AG04450 (cell line): ENCODE measurements around the gene GPR107. TPM values are rescaled to one million over a fixed set of nuclear protein-coding genes. Genes with fewer than 3 reads are reported as not detected.

Experiments used
- CTCF ChIA-PET: fragments of 300-600, 350-600 bp; formaldehyde crosslinking; extraction: SDS; loops from one replicate; lab custom pipeline; 2022; ENCODE audit warnings: antibody characterized with exemption, inconsistent platforms; lab: Charles Lee
- POLR2A ChIA-PET: fragments of 350-600 bp; formaldehyde crosslinking; extraction: SDS; loops from one replicate; lab custom pipeline; 2021; ENCODE audit warnings: antibody characterized with exemption, inconsistent platforms; lab: Yijun Ruan, JAX
- DNase-seq: peaks from one replicate; pipeline ENCODE4 v3.0.0-alpha.2; 2011; ENCODE audit warnings: low read depth, low spot score
- H3K27ac ChIP-seq: one replicate; pipeline ENCODE4 v1.5.1; 2012; ENCODE audit warnings: low read depth, low read length, control low read depth
- H3K27me3 ChIP-seq: one replicate; pipeline ENCODE4 v1.6.0; 2012; ENCODE audit warnings: low read length; ENCODE audit not compliant: control insufficient read depth, insufficient read depth
- H3K4me3 ChIP-seq: 2 replicates; pipeline ENCODE4 v1.5.1; 2011; ENCODE audit warnings: mild to moderate bottlenecking, low read depth, low read length, control low read depth
- H3K9me3 ChIP-seq: 2 replicates; pipeline ENCODE4 v1.5.1; 2012; ENCODE audit warnings: low read length; ENCODE audit not compliant: control insufficient read depth, insufficient read depth
- polyA plus RNA-seq: library from polyadenylated mRNA; depleted of rRNA; stranded (reverse); fragments of >200 nt; gene quantifications from 2 replicates; pipeline ENCODE4 v1.2.3, GENCODE V29; 2011
- TF ChIP-seq, protein P1 (sequence below): IDR thresholded peaks from 2 replicates; pipeline ENCODE4 v1.5.1; 2011; ENCODE audit warnings: low read depth, low read length, control low read depth, inconsistent platforms

Gene GPR107
- polyA plus RNA-seq, 1 experiment: 45.1 TPM

DNA sequence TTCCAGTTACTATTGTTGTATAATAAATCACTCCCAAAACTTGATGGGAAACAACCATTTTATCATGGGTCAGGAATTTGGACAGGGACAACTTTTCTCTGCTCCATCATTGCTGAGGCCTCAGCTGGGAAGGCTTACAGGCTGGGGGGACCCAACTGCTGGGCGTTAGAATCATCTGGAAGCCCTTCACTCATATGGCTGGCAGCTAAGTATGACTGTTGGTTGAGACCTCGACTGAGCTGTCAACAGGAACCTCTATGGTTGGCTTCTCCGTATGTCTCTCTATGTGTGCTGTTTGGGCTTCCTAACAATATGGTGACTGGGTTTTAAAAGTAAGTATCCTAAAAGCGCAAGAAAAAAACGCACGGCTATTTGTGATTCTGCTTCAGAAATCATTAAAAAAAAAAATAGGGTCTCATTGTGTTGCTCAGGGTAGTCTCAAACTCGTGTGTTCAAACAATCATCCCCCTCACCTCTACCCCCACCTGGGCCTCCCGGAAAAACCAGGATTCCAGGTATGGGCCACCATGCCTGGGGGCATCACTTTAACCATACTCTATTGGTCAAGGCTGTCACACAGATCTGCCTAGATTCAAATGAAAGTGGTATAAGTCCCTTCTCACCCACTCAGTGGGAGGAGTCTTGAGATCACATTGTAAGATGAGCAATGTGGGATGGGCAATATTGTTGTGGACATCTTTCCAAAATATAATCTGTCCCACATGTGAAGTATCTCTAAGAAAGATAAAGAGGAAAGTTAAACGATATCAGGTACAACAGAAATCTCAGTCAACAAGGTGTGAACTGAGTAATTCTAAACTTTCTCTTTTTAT is 26.0 kb upstream of the GPR107 start:
- Histone ChIP-seq H3K27me3 (no peaks in the 10 kb centered on the region), H3K27ac (no peak overlapping the region), H3K9me3 (0 out of 2 replicates have a peak, but pooled peaks cover 3% of the 10 kb centered on the region), H3K4me3 (no peak overlapping the region)
- ChIA-PET POLR2A (no interaction called here), CTCF (no interaction called here)
- TF ChIP-seq, protein P1, sequence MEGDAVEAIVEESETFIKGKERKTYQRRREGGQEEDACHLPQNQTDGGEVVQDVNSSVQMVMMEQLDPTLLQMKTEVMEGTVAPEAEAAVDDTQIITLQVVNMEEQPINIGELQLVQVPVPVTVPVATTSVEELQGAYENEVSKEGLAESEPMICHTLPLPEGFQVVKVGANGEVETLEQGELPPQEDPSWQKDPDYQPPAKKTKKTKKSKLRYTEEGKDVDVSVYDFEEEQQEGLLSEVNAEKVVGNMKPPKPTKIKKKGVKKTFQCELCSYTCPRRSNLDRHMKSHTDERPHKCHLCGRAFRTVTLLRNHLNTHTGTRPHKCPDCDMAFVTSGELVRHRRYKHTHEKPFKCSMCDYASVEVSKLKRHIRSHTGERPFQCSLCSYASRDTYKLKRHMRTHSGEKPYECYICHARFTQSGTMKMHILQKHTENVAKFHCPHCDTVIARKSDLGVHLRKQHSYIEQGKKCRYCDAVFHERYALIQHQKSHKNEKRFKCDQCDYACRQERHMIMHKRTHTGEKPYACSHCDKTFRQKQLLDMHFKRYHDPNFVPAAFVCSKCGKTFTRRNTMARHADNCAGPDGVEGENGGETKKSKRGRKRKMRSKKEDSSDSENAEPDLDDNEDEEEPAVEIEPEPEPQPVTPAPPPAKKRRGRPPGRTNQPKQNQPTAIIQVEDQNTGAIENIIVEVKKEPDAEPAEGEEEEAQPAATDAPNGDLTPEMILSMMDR: no peak
- no peak for DNase-seq

DNA sequence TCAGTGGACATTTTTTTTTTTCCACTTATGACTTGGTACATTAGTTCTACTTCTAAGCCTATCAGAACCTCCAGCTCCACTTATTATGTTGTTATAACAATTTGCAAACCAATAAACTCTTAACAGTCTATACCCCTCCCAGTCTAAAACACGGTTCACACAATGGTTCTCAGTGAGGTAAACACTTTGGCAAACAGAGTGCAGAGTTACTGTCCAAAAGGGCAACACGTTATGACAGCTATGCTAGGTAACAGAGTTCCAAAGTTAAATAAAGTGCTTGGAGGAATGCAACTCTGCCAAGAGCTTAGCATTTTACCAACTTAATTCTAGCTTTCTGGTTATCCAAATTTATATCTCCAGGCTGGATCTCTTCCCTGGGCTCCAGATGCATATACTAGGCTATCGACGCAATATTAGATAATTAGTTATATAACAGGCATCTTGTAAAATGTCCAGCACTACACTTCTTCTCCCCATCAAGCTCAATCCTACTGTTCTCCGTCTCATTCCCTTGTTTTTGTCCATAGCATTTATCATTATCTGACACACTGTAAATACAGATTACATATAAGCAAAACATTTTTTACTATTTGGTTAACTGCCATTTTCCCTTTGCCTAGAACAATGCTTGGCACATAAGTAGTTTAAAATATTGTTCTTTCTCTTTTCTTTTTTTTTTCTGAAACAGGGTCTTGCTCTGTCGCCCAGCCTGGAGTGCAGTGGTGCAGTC is 25.0 kb upstream of the GPR107 start:
- TF ChIP-seq, protein P1: no peak
- CTCF ChIA-PET: no interaction called here
- H3K4me3 ChIP-seq: no peak overlapping the region
- H3K27me3 ChIP-seq: no peaks in the 10 kb centered on the region
- H3K27ac ChIP-seq: no peak overlapping the region
- POLR2A ChIA-PET: no interaction called here
- no peak for DNase-seq
- 0 out of 2 replicates have a peak, but pooled peaks cover 3% of the 10 kb centered on the region for H3K9me3 ChIP-seq

DNA sequence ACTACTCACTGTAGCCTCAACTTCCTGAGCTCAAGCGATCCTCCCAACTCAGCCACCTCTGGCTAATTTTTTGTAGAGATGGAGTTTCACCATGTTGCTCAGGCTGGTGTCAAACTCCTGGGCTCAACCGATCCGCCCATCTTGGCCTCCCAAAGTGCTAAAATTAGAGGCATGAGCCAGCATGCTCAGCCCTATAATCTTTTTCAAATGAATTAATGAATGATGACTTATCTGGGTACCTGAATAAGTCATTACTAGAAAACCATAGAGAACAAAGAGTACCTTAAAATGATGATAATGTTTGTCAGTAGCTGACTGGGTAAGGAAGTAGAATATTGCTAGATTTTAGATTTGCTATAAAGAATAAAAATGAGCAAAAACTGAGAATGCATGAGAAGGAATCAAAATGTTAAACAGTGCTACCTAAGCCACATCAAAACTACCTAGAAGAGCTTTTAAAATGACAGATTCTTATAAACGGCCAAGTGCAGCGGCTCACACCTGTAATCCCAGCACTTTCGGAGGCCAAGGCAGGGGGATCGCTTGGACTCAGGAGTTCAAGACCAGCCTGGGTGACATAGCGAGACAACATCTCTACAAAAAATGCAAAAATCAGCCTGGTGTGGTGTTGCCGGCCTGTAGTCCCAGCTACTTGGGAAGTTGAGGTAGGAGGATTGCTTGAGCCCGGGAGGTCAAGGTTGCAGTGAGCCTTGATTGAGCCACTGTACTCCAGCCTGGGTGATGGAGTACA is 24.3 kb upstream of the GPR107 start:
- CTCF ChIA-PET: no interaction called here
- no peak overlapping the region for H3K4me3 ChIP-seq
- H3K9me3 ChIP-seq: 0 out of 2 replicates have a peak, but pooled peaks cover 3% of the 10 kb centered on the region
- TF ChIP-seq, protein P1: no peak
- POLR2A ChIA-PET: no interaction called here
- no peak overlapping the region for H3K27ac ChIP-seq
- no peaks in the 10 kb centered on the region for H3K27me3 ChIP-seq
- no peak for DNase-seq

DNA sequence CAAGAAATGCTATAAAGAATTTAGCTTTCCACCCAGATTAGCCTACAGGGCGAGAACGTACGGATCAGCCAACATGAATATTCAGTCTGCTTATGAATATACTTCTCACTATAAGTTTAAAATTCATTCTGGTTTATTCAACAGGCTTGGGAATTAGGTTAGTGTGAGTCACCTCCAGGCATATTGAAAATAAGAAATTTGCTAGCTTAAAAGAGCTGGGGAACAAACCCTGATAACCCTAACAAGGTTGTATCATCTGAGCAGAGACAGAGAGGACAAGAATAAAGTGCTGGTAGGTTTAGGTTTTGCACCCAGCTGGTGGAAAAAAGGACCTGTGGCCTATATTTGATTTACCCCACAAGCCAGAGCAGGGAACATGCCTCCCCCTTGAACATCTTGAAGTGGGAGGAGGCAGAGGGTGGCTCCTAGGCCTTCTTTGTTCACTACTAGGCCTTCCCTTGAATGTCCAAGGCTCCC is 23.0 kb upstream of the GPR107 start:
- Histone ChIP-seq H3K27me3 (no peaks in the 10 kb centered on the region), H3K4me3 (no peak overlapping the region), H3K27ac (no peak overlapping the region), H3K9me3 (0 out of 2 replicates have a peak, but pooled peaks cover 3% of the 10 kb centered on the region)
- ChIA-PET CTCF (no interaction called here), POLR2A (interaction anchor here (0.7 to 0.9 kb wide), 2 partner anchors 14 to 23 kb away, joined by 3 read pairs; partner anchors contain the start of gene GPR107)
- TF ChIP-seq, protein P1: no peak
- no peak for DNase-seq
